Naive thymus-derived CD4-positive, alpha-beta T cell (primary cell): ENCODE measurements around the gene POLG2. TPM values are rescaled to one million over a fixed set of nuclear protein-coding genes. Genes with fewer than 3 reads are reported as not detected.

Experiments
- ATAC-seq: fragments of 150-1000 bp; cut with Tn5 transposase; 2 replicates; pipeline ENCODE4 v1.10.0; 2021; ENCODE audit warnings: mild to moderate bottlenecking, moderate library complexity
- CTCF ChIA-PET: fragments of 350-600 bp; sonication (Branson Sonifier 250); formaldehyde crosslinking; loops from one replicate; lab custom pipeline; 2021; ENCODE audit warnings: antibody characterized with exemption; lab: Charles Lee
- POLR2A ChIA-PET: fragments of 350-600 bp; sonication (Branson Sonifier 250); formaldehyde crosslinking; loops from one replicate; lab custom pipeline; 2021; ENCODE audit warnings: antibody characterized with exemption, inconsistent platforms; lab: Charles Lee
- DNase-seq, 9 donors: peaks; one replicate each; pipeline versions ENCODE4 v3.0.0 to v3.0.0-alpha.2; 2020 to 2022; ENCODE audit warnings: mixed read lengths in 1 of 9
- H3K27ac ChIP-seq: one replicate; pipeline ENCODE4 v1.7.0; 2013; ENCODE audit warnings: mild to moderate bottlenecking, low read depth, low read length, moderate library complexity
- H3K27me3 ChIP-seq, 2 donors: one replicate each; pipeline ENCODE4 v1.7.0; 2013; ENCODE audit warnings: low read length in 2 of 2, mild to moderate bottlenecking in 2 of 2, moderate library complexity in 2 of 2; ENCODE audit not compliant: control insufficient read depth in 2 of 2, insufficient read depth in 2 of 2
- H3K36me3 ChIP-seq, 3 experiments: 1 replicate in 2 of 3; 2 replicates in 1 of 3; pipeline ENCODE4 v1.7.0; 2013; ENCODE audit warnings: low read length in 3 of 3, mild to moderate bottlenecking in 3 of 3, moderate library complexity in 1 of 3; ENCODE audit not compliant: insufficient read depth in 3 of 3, control insufficient read depth in 2 of 3
- H3K4me1 ChIP-seq, 2 donors: one replicate each; pipeline ENCODE4 v1.7.0; 2013; ENCODE audit warnings: low read length in 2 of 2, mild to moderate bottlenecking in 2 of 2, moderate library complexity in 1 of 2; ENCODE audit not compliant: control insufficient read depth in 2 of 2, insufficient read depth in 2 of 2
- H3K4me3 ChIP-seq: 2 replicates; pipeline ENCODE4 v1.7.0; 2013; ENCODE audit warnings: mild to moderate bottlenecking, low read length
- H3K9me3 ChIP-seq, 3 experiments: 1 replicate in 2 of 3; 2 replicates in 1 of 3; pipeline ENCODE4 v1.7.0; 2013; ENCODE audit warnings: low read length in 3 of 3; ENCODE audit not compliant: control insufficient read depth in 2 of 3
- H3K27ac Mint-ChIP-seq, 9 donors: one replicate each; pipeline ENCODE4 v1.8.0; 2020 to 2022; ENCODE audit warnings: mixed read lengths in 9 of 9, mild to moderate bottlenecking in 8 of 9, moderate library complexity in 5 of 9, inconsistent platforms in 2 of 9
- H3K27me3 Mint-ChIP-seq, 5 donors: one replicate each; pipeline ENCODE4 v1.8.0; 2021 to 2022; ENCODE audit warnings: mixed read lengths in 5 of 5, mild to moderate bottlenecking in 1 of 5
- H3K36me3 Mint-ChIP-seq, 5 donors: one replicate each; pipeline ENCODE4 v1.8.0; 2020 to 2022; ENCODE audit warnings: mixed read lengths in 5 of 5, mild to moderate bottlenecking in 3 of 5, inconsistent platforms in 1 of 5
- H3K4me1 Mint-ChIP-seq, 7 donors: one replicate each; pipeline ENCODE4 v1.8.0; 2020 to 2022; ENCODE audit warnings: mixed read lengths in 7 of 7, mild to moderate bottlenecking in 3 of 7, inconsistent platforms in 1 of 7
- H3K4me3 Mint-ChIP-seq, 10 donors: one replicate each; pipeline ENCODE4 v1.8.0; 2020 to 2022; ENCODE audit warnings: mild to moderate bottlenecking in 10 of 10, mixed read lengths in 10 of 10, moderate library complexity in 6 of 10, inconsistent platforms in 2 of 10
- H3K9me3 Mint-ChIP-seq, 11 donors: one replicate each; pipeline ENCODE4 v1.8.0; 2020 to 2022; ENCODE audit warnings: mixed read lengths in 11 of 11, mild to moderate bottlenecking in 4 of 11, inconsistent platforms in 1 of 11, moderate library complexity in 1 of 11
- intact Hi-C, 2 donors: fragments of 100-400 bp; cut with micrococcal nuclease; formaldehyde crosslinking; loops; one replicate each; pipeline ENCODE4 v1.15.1; 2023
- polyA plus RNA-seq, 2 donors: library from polyadenylated mRNA; unstranded; fragments of 300-500 nt; fragmentation: Illumina TruSeq; gene quantifications; one replicate each; pipeline ENCODE4 v1.2.3, GENCODE V29; 2021
- total RNA-seq, 6 experiments: library from RNA in 5 of 6; stranded (reverse) in 5 of 6; gene quantifications; 1 replicate in 5 of 6; 2 replicates in 1 of 6; pipeline ENCODE4 v1.2.3 and lab custom pipeline; 2021 to 2026

Gene POLG2
- total and polyA plus RNA-seq, 7 experiments from 2014 or later, result 7.4 to 69.6 (median 41.5) TPM

DNA sequence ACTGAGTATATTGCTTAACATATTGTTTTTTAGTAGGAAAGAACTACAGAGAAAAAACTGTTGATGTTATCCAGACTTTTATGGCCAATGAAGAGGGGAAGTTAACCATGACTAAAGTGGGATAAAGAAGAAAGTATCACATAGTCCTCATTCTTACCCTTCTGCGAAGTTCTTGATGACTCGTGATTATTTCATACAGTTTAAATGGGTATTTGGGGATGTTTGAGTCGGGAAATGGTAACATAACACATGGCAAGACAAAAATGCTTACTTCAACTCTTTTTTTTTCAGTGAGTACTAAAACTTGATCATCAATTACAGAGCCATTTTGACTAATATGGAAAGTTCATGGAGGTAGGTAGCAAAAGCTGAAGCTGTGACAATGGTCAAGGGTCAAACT, 4.9 kb downstream of the POLG2 start:
- Mint-ChIP-seq H3K4me3 (no peak overlapping the region), H3K27ac (no peak overlapping the region), H3K9me3 (peaks cover 0 to 11% (median 0%) of the 10 kb centered on the region in 11 donors), H3K36me3 (peaks cover 8 to 26% (median 24%) of the 10 kb centered on the region in 5 donors), H3K27me3 (no peaks in the 10 kb centered on the region), H3K4me1 (peaks cover 25 to 47% (median 35%) of the 10 kb centered on the region in 7 donors)
- ATAC-seq, result no peak
- Histone ChIP-seq H3K36me3 (peaks cover 7 to 25% (median 9%) of the 10 kb centered on the region in 3 experiments), H3K27me3 (no peaks in the 10 kb centered on the region), H3K4me1 (peaks cover 12 to 15% of the 10 kb centered on the region in 2 donors), H3K27ac (no peak overlapping the region), H3K9me3 (no peaks in the 10 kb centered on the region), H3K4me3 (no peak overlapping the region)
- ChIA-PET POLR2A (interaction anchor here (0.6 to 4.8 kb wide), 7 partner anchors 10 to 104 kb away, joined by 3 to 75 read pairs (median 3); partner anchors contain the start of genes CEP95 and DDX5), CTCF (interaction anchor here (0.7 to 5.7 kb wide), 11 partner anchors 9 to 203 kb away, joined by 3 to 131 read pairs (median 4); partner anchors contain the start of genes CEP95 and DDX5)
- DNase-seq, result no peak
- intact Hi-C loops, result loop anchor here (1.0 to 5.0 kb wide), 6 partner anchors 15 to 185 kb away; partner anchors contain the start of genes CEP95 (in 1 of the 2) and DDX5 (in 1 of the 2)

DNA sequence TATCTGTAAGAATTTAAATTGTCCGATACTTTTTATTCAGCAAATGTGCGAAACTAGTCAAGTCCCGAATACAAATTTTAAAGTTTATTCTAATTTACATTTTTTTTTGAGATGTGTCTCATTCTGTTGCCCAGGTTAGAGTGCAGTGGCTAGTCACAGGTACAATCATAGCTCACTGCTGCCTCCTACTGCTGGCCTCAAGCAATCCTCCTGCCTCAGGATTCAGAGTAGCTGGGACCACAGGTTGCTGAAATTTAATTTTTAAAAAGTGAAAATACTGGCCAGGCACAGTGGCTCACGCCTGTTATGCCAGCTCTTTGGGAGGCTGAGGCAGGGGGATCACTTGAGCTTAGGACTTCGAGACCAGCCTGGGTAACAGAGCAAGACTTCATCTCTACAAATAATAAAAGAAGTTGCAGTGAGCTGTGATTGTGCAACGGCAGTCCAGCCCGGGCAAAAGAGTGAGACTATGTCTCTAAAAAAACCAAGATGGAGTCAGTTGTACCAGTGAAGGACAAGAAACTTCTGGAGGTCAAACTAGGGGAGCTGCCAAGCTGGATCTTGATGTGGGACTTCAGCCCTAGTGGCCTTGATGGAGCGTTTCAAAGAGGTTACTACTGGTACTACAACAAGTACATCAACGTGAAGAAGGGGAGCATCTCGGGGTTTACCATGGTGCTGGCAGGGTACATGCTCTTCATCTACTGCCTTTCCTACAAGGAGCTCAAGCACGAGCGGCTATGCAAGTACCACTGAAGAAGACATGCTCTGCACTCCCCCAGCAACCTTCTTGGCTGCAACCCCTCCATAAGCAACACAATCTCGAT, 5.6 kb downstream of the POLG2 start:
- H3K9me3 Mint-ChIP-seq, result peaks cover 0 to 4% (median 0%) of the 10 kb centered on the region in 11 donors
- H3K4me1 ChIP-seq, result peaks cover 12 to 15% of the 10 kb centered on the region in 2 donors
- no peaks in the 10 kb centered on the region for H3K9me3 ChIP-seq
- H3K36me3 ChIP-seq, result peaks cover 7 to 25% (median 9%) of the 10 kb centered on the region in 3 experiments
- peaks cover 19 to 40% (median 28%) of the 10 kb centered on the region in 7 donors for H3K4me1 Mint-ChIP-seq
- ATAC-seq, result peak; percentile 82
- intact Hi-C loops, result loop anchor here (1.0 to 5.0 kb wide), 5 partner anchors 67 to 184 kb away; no protein-coding TSS in a partner anchor
- H3K36me3 Mint-ChIP-seq, result peaks cover 5 to 26% (median 22%) of the 10 kb centered on the region in 5 donors
- H3K4me3 Mint-ChIP-seq, result peak overlapping the region in 1 of 10 donors; percentile 14
- CTCF ChIA-PET, result interaction anchor here (0.6 to 5.7 kb wide), 13 partner anchors 8 to 190 kb away, joined by 3 to 131 read pairs (median 4); no protein-coding TSS in a partner anchor
- no peak overlapping the region for H3K27ac ChIP-seq
- no peak overlapping the region for H3K27ac Mint-ChIP-seq
- no peaks in the 10 kb centered on the region for H3K27me3 Mint-ChIP-seq
- H3K27me3 ChIP-seq, result no peaks in the 10 kb centered on the region
- no peak overlapping the region for H3K4me3 ChIP-seq
- POLR2A ChIA-PET, result interaction anchor here (0.6 to 4.8 kb wide), 5 partner anchors 11 to 71 kb away, joined by 3 to 75 read pairs (median 7); partner anchors contain the start of genes CEP95, DDX5 and MILR1
- peak in 7 of 9 donors; percentile 35 to 56 (median 44) for DNase-seq

DNA sequence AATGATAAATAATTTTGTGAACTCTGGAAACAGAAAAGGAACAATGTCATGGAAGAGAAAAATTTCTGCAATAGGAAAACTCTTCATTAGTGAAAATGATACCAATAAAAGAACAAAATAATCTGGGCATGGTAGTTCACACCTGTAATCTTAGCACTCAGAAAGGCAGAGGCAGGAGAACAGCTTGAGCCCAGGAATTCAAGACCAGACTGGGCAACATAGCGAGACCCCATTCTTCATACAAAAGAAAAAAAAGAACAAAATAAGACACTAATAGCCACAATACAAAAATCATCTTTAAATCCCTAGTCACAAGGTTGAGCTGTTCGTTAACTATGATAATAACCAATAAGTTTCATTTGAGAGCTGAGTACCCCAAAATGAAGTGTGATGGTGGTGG, 8.6 kb downstream of the POLG2 start:
- H3K9me3 Mint-ChIP-seq, result no peaks in the 10 kb centered on the region
- ChIA-PET CTCF (interaction anchor here (5.7 kb wide), 1 partner anchor 68 kb away, joined by 131 read pairs; no protein-coding TSS in a partner anchor), POLR2A (interaction anchor here (1.0 kb wide), 1 partner anchor 16 kb away, joined by 3 read pairs; no protein-coding TSS in a partner anchor)
- peaks cover 7 to 30% (median 20%) of the 10 kb centered on the region in 7 donors for H3K4me1 Mint-ChIP-seq
- DNase-seq (no peak), ATAC-seq (no peak)
- intact Hi-C loops, result no loop called here
- H3K27ac ChIP-seq, result no peak overlapping the region
- peaks cover 0 to 3% of the 10 kb centered on the region in 2 donors for H3K4me1 ChIP-seq
- no peak overlapping the region for H3K4me3 ChIP-seq
- H3K36me3 ChIP-seq, result peaks cover 9 to 41% (median 15%) of the 10 kb centered on the region in 3 experiments
- no peaks in the 10 kb centered on the region for H3K27me3 ChIP-seq
- H3K27ac Mint-ChIP-seq, result no peak overlapping the region
- H3K36me3 Mint-ChIP-seq, result peaks cover 9 to 43% (median 37%) of the 10 kb centered on the region in 5 donors
- H3K27me3 Mint-ChIP-seq, result no peaks in the 10 kb centered on the region
- H3K4me3 Mint-ChIP-seq, result no peak overlapping the region
- no peaks in the 10 kb centered on the region for H3K9me3 ChIP-seq

GRCh38 chr17:64484380-64484779, 12.5 kb downstream of the POLG2 start:
- no peaks in the 10 kb centered on the region for H3K9me3 ChIP-seq
- Mint-ChIP-seq H3K27ac (peak overlapping the region in 2 of 9 donors; percentile 51 to 74), H3K27me3 (no peaks in the 10 kb centered on the region), H3K36me3 (peaks cover 8 to 35% (median 26%) of the 10 kb centered on the region in 5 donors), H3K4me1 (peaks cover 7 to 21% (median 19%) of the 10 kb centered on the region in 7 donors), H3K9me3 (no peaks in the 10 kb centered on the region), H3K4me3 (no peak overlapping the region)
- POLR2A ChIA-PET, result interaction anchor here (0.8 to 1.6 kb wide), 3 partner anchors 10 to 21 kb away, joined by 3 to 6 read pairs (median 4); partner anchors contain the start of gene POLG2
- H3K27me3 ChIP-seq, result no peaks in the 10 kb centered on the region
- H3K36me3 ChIP-seq, result peaks cover 7 to 38% (median 8%) of the 10 kb centered on the region in 3 experiments
- intact Hi-C loops, result no loop called here
- no peak for ATAC-seq
- CTCF ChIA-PET, result interaction anchor here (1.8 kb wide), 1 partner anchor 63 kb away, joined by 5 read pairs; no protein-coding TSS in a partner anchor
- no peaks in the 10 kb centered on the region for H3K4me1 ChIP-seq
- DNase-seq, result no peak
- no peak overlapping the region for H3K4me3 ChIP-seq
- H3K27ac ChIP-seq, result no peak overlapping the region

DNA sequence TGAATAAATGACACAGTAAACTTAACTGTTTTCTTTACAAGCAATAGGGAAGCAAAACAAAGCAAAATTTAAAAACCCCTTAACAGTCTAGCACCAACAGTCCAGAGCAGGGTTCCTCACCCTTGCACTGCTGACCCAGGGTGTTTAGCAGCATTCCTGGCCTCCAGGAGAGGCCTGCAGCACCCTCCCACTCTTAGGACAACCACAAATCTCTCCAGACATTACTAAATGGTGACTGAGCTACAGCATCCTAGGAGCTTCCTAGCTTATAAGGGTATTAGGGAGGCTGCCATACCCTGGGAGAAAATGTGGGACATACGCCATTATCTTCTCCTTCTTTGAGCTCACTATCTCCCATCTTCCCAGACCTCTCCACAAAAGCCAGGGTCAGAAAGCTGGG, 15.9 kb downstream of the POLG2 start:
- peak overlapping the region in 1 of 9 donors; percentile 37 for H3K27ac Mint-ChIP-seq
- CTCF ChIA-PET, result interaction anchor here (1.9 kb wide), 1 partner anchor 60 kb away, joined by 6 read pairs; no protein-coding TSS in a partner anchor
- ATAC-seq, result no peak

DNA sequence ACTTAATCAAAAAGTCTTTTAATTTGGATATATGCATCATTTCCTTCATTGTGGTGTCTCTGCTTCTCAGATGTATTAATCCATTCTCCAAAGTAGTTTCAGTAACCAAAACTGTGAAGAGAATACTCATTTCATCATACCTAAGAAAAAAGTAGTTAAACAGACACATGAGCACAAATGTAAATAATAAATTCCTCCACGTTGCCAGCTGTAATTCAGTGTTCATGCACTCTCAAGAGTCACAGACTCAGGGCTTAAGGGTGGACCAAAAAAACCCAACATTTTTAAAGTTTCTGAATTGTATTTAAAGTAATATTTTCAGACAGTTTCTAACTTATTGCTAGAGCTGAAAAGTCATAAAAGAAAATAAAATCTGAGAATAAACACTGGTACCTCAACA, 19.0 kb downstream of the POLG2 start:
- H3K4me1 Mint-ChIP-seq, result peaks cover 0 to 10% (median 4%) of the 10 kb centered on the region in 7 donors
- H3K9me3 Mint-ChIP-seq, result no peaks in the 10 kb centered on the region
- CTCF ChIA-PET, result interaction anchor here (0.6 to 1.4 kb wide), 3 partner anchors 58 to 556 kb away, joined by 3 to 4 read pairs (median 3); no protein-coding TSS in a partner anchor
- H3K27ac Mint-ChIP-seq, result peak overlapping the region in 3 of 9 donors; percentile 12 to 47 (median 32)
- peaks cover 0 to 32% (median 6%) of the 10 kb centered on the region in 3 experiments for H3K36me3 ChIP-seq
- POLR2A ChIA-PET, result no interaction called here
- no peaks in the 10 kb centered on the region for H3K4me1 ChIP-seq
- no peaks in the 10 kb centered on the region for H3K9me3 ChIP-seq
- H3K4me3 ChIP-seq, result no peak overlapping the region
- ATAC-seq (no peak), DNase-seq (no peak)
- no peaks in the 10 kb centered on the region for H3K27me3 ChIP-seq
- peaks cover 4 to 19% (median 13%) of the 10 kb centered on the region in 5 donors for H3K36me3 Mint-ChIP-seq
- H3K27ac ChIP-seq, result no peak overlapping the region
- intact Hi-C loops, result no loop called here
- H3K4me3 Mint-ChIP-seq, result no peak overlapping the region
- H3K27me3 Mint-ChIP-seq, result no peaks in the 10 kb centered on the region

More for the DNA sequence above, 15.9 kb downstream of the POLG2 start:
- peaks cover 6 to 49% (median 8%) of the 10 kb centered on the region in 3 experiments for H3K36me3 ChIP-seq
- H3K27ac ChIP-seq, result no peak overlapping the region
- no peak overlapping the region for H3K4me3 ChIP-seq
- intact Hi-C loops, result no loop called here
- Mint-ChIP-seq H3K9me3 (no peaks in the 10 kb centered on the region), H3K27me3 (no peaks in the 10 kb centered on the region), H3K4me1 (peaks cover 10 to 21% (median 19%) of the 10 kb centered on the region in 7 donors), H3K36me3 (peaks cover 8 to 35% (median 23%) of the 10 kb centered on the region in 5 donors), H3K4me3 (no peak overlapping the region)
- H3K27me3 ChIP-seq, result no peaks in the 10 kb centered on the region
- POLR2A ChIA-PET, result interaction anchor here (0.6 to 1.6 kb wide), 3 partner anchors 17 to 245 kb away, joined by 3 to 6 read pairs (median 4); partner anchors contain the start of genes CEP95 and POLG2
- H3K9me3 ChIP-seq, result no peaks in the 10 kb centered on the region
- H3K4me1 ChIP-seq, result no peaks in the 10 kb centered on the region
- no peak for DNase-seq
